ENCODE measurements around the gene AXIN2. TPM values are rescaled to one million over a fixed set of nuclear protein-coding genes. Genes with fewer than 3 reads are reported as not detected.

AXIN2 gene
- total and polyA plus RNA-seq, 10 of the 15 experiments (the other 5 are each of a cell fraction or from before 2014, with no cell fraction given): 0.47 to 7.8 (median 3.1) TPM

GRCh38 chr17:65598746-65599145 lies 37.3 kb upstream of the AXIN2 start:
- ChIA-PET RAD21 (ENCODE audit: unreplicated experiment) (no interaction called here), POLR2A (interaction anchor here (0.5 to 0.6 kb wide), 2 partner anchors 19 to 1080 kb away, joined by 3 to 5 read pairs; no protein-coding TSS in a partner anchor), SMC1A (ENCODE audit: uncharacterized antibody, unreplicated experiment) (no interaction called here), CTCF (no interaction called here)
- no peaks in the 10 kb centered on the region for H3K36me3 ChIP-seq (ENCODE audit: control insufficient read depth in 2 of 2, insufficient read depth in 2 of 2, low read length in 1 of 2)
- ATAC-seq: no peak
- 0% methylated on average over 1 of the region's 1 CpG for WGBS (ENCODE audit: insufficient coverage, insufficient replicate concordance, low lambda C conversion rate, missing lambda C conversion rate)
- H3K9me3 ChIP-seq (replicated peaks; ENCODE audit: control insufficient read depth, insufficient read depth, low read length): no peaks in the 10 kb centered on the region; the same call in 2 of the 3 replicates
- no peak overlapping the region for H3K4me2 ChIP-seq (ENCODE audit: control insufficient read depth, insufficient read depth)
- no peaks in the 10 kb centered on the region for H3K27me3 ChIP-seq (replicated peaks in 1 of 2; ENCODE audit: control insufficient read depth in 2 of 2, insufficient read depth in 2 of 2, low read length in 1 of 2)
- no peak for FAIRE-seq
- in situ Hi-C loops (cut with MboI): no loop called here
- H3K9ac ChIP-seq (ENCODE audit: control insufficient read depth, insufficient read depth, low read length): no peak overlapping the region
- no peak overlapping the region for H3K27ac ChIP-seq (ENCODE audit: control insufficient read depth, insufficient read depth)
- H2AFZ ChIP-seq (ENCODE audit: control insufficient read depth, low read depth, low read length): no peak overlapping the region
- no peak overlapping the region for H3K4me3 ChIP-seq
- H3K79me2 ChIP-seq (ENCODE audit: control insufficient read depth, insufficient read depth, low read length): no peaks in the 10 kb centered on the region
- intact Hi-C loops (cut with micrococcal nuclease; ENCODE audit: unreplicated experiment): no loop called here
- TF ChIP-seq USF1 (IDR thresholded peaks at IDR 0.05; ENCODE audit: borderline replicate concordance, extremely low read length, insufficient read depth, low read depth, low read length) (no peak), CEBPZ (IDR thresholded peaks at IDR 0.05; ENCODE audit: low read depth, low read length) (no peak), NFIC (IDR thresholded peaks at IDR 0.05; ENCODE audit: low read depth, low read length) (no peak), EGR1 (IDR thresholded peaks at IDR 0.05; ENCODE audit: borderline replicate concordance in 1 of 2, low read depth in 2 of 2, low read length in 2 of 2) (no peak), PKNOX1 (IDR thresholded peaks at IDR 0.05) (no peak), ETV6 (conservative IDR thresholded peaks at IDR 0.05 in 1 of 2, IDR thresholded peaks at IDR 0.05 in 1 of 2; ENCODE audit: borderline replicate concordance in 1 of 2, low read depth in 1 of 2) (no peak), ZNF217 (IDR thresholded peaks at IDR 0.05) (no peak), HCFC1 (IDR thresholded peaks at IDR 0.05; ENCODE audit: low read length) (no peak), NFYA (IDR thresholded peaks at IDR 0.05; ENCODE audit: borderline replicate concordance, low read depth, low read length) (no peak), SMAD5 (IDR thresholded peaks at IDR 0.05; ENCODE audit: low read depth) (no peak), KAT2A (conservative IDR thresholded peaks at IDR 0.05; ENCODE audit: control insufficient read depth, low read depth, low read length) (no peak), RFX5 (IDR thresholded peaks at IDR 0.05; ENCODE audit: low read depth, low read length) (no peak), RCOR1 (conservative IDR thresholded peaks at IDR 0.05; ENCODE audit: low read depth, low read length) (no peak), ELK1 (IDR thresholded peaks at IDR 0.05; ENCODE audit: low read depth, low read length) (no peak), PML (IDR thresholded peaks at IDR 0.05; ENCODE audit: low read length) (no peak)
- no TSS peak for BruUV-seq (replicated peaks)
- no peaks in the 10 kb centered on the region for H4K20me1 ChIP-seq (ENCODE audit: control insufficient read depth, insufficient read depth)
- no peaks in the 10 kb centered on the region for H3K4me1 ChIP-seq (ENCODE audit: control insufficient read depth, insufficient read depth, low read length)
- DNase-seq (ENCODE audit: low read depth, low spot score): no peak
